Kidney capillary endothelial cell (primary cell): Measurements from ENCODE around the gene ANKRD36B.
"Not testable (repeated sequence)": the region's sequence is repeated elsewhere in the genome, so short reads cannot be mapped to it uniquely, and the experiment has no call there.

Experiments
- DNase-seq: peaks from one replicate; pipeline ENCODE4 v3.0.0-alpha.2; 2018; ENCODE audit warnings: low spot score

ANKRD36B gene

DNA sequence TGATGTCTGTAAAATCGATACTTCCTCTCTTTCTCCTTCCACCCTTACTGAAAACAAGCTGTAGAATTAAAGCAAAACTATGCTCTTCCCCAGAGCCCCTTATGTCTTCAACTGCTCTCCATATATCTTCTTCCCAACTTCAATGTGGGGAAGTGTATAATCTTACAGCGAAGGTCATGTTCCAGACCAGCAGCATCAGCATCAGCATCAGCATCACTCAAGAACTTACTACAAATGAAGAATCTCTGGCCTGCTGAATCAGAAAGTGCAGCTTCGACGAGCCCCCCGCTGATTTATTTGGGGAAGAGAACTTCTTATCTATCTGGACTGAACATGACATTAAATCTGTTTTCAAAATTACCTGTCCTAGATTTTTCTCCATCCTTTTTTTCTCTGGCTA lies 40.6 kb downstream of the ANKRD36B start:
- not testable (repeated sequence) for DNase-seq

DNA sequence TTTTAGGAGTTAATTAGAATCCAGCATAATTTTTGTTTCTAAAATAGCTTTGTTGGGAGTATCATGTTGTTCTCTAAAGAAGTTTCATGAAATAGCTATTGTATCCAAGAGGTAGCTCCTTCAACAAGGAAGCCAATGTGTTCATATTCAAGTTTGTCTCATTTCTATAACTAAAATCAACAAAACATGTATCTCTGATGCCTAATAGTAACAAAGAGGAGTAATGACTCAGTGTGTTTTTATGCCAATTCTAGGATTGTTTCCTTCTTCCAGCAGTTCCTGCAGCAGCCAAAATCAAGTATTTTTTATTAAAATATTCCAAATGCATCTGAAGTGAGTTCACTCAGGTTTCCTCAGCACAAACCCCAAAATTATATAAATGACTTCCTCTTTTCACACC lies 41.1 kb downstream of the ANKRD36B start:
- DNase-seq = not testable (repeated sequence)

- DNase-seq = peak; percentile 53
Observed at GRCh38 chr2:97546711-97547110, 43.0 kb downstream of the ANKRD36B start.

GRCh38 chr2:97544911-97545310 lies 44.8 kb downstream of the ANKRD36B start:
- DNase-seq = not testable (repeated sequence)

GRCh38 chr2:97525904-97526303 lies 63.8 kb downstream of the ANKRD36B start:
- not testable (repeated sequence) for DNase-seq

- not testable (repeated sequence) for DNase-seq
Observed at GRCh38 chr2:97523816-97524215, 65.9 kb downstream of the ANKRD36B start.

GRCh38 chr2:97522916-97523555 lies 66.6 kb downstream of the ANKRD36B start:
- DNase-seq = not testable (repeated sequence)

- not testable (repeated sequence) for DNase-seq
Observed at GRCh38 chr2:97495651-97496050, 94.0 kb downstream of the ANKRD36B start.

DNA sequence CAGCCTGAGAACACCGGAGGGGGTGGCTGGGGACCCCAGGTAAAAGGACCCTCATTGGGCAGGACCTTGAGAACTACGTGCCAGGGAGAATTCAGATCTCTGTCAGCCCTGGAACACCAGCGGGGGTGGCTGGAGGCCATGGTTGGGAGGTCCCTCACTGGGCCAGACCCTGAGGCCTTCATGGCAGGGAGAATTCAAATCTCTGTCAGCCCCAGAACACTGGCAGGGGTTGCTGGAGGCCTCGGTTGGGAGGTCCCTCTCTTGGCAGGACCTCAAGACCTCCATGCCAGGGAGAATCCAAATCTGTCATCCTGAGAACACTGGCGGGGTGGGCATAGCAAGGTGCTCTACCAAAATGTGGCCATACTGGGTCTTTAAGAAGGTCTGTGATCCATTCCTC lies 99.5 kb downstream of the ANKRD36B start:
- not testable (repeated sequence) for DNase-seq
